ENCODE results near the gene PEX10. TPM values are rescaled to one million over a fixed set of nuclear protein-coding genes. Genes with fewer than 3 reads are reported as not detected.
"Not testable (repeated sequence)": the region's sequence is repeated elsewhere in the genome, so short reads cannot be mapped to it uniquely, and the experiment has no call there.

Gene PEX10
- total RNA-seq, 2 donors from 2014 or later: 18.1 to 26.5 TPM

DNA sequence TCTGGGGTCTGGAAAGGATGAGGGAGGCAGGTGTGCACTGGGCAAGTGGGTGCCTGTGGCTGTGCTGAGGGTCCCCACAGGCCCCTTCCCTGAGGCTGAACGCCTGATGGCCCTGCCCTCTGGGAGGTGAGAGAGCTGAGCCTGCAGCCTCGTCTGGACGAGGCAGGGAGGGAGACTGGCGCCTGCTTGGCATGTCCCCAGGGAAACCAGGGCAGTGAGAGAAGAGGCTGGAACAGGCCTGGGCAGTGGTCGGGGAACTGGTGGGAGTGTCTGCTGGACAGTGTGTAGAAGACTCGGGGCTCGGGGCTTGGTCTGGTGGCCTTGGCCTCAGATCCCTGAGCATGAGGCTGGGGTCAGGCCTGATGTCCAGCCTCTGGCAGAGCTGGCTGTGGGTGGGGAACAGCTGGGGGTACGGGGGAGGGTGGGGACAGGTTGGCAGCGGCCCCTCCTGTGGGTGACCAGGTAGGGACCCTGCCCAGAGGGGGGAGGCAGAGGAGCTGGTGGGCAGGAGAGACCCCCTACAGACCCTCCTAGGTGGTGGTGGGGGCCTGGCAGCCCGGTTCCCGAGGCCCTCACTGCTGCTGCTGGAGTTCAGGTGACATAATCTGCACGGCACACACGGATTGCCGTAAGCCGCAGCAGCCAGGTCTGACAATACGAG lies 32.9 kb upstream of the PEX10 start:
- TF ChIP-seq, protein P1, sequence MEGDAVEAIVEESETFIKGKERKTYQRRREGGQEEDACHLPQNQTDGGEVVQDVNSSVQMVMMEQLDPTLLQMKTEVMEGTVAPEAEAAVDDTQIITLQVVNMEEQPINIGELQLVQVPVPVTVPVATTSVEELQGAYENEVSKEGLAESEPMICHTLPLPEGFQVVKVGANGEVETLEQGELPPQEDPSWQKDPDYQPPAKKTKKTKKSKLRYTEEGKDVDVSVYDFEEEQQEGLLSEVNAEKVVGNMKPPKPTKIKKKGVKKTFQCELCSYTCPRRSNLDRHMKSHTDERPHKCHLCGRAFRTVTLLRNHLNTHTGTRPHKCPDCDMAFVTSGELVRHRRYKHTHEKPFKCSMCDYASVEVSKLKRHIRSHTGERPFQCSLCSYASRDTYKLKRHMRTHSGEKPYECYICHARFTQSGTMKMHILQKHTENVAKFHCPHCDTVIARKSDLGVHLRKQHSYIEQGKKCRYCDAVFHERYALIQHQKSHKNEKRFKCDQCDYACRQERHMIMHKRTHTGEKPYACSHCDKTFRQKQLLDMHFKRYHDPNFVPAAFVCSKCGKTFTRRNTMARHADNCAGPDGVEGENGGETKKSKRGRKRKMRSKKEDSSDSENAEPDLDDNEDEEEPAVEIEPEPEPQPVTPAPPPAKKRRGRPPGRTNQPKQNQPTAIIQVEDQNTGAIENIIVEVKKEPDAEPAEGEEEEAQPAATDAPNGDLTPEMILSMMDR (IDR thresholded peaks at IDR 0.05): no peak
- TF ChIP-seq POLR2A (IDR thresholded peaks at IDR 0.05): no peak
- DNase-seq: no peak
- intact Hi-C loops (cut with DNase I): no loop called here
- WGBS, 2 donors: 0 to 37% methylated on average over 1 to 15 of the region's 16 CpGs
- no peaks in the 10 kb centered on the region for H3K9me3 ChIP-seq
- H3K27me3 ChIP-seq: no peaks in the 10 kb centered on the region
- no peak overlapping the region for H3K4me3 ChIP-seq
- no peak overlapping the region for H3K27ac ChIP-seq
- H3K4me1 ChIP-seq: no peaks in the 10 kb centered on the region
- no peak for ATAC-seq
- no peaks in the 10 kb centered on the region for H3K36me3 ChIP-seq (replicated peaks in 1 of 2; ENCODE audit: insufficient read depth in 1 of 2, low read depth in 2 of 2)

DNA sequence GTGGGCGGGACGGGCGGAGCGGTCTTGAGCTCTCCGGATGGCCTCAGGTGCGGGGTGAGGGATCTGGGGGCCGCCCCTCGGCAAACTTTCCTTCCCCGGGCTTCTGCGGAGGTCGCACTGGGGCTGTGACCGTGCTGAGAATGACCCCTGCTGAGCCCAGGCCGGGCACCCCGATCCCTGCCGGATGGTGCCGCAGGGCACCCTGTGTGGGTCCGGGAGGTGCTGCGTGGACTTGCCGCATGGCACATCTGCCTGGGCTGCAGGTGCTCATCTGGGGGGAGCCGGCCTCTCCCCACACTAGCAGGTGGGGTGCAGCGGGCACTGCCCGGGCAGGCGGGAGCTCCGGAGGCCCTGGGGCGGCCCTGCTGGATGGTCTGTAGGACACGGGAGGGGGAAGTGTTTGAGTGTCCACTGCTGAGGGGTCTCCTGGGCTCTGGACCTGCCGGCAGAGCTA lies 31.8 kb upstream of the PEX10 start:
- Histone ChIP-seq H3K9me3 (no peaks in the 10 kb centered on the region), H3K27me3 (no peaks in the 10 kb centered on the region), H3K4me3 (no peak overlapping the region), H3K27ac (no peak overlapping the region), H3K36me3 (replicated peaks in 1 of 2; ENCODE audit: insufficient read depth in 1 of 2, low read depth in 2 of 2) (no peaks in the 10 kb centered on the region), H3K4me1 (no peaks in the 10 kb centered on the region)
- ATAC-seq (no peak), DNase-seq (no peak)
- intact Hi-C loops (cut with DNase I): no loop called here
- WGBS, 2 donors: 17 to 22% methylated on average over 1 to 27 of the region's 27 CpGs
- TF ChIP-seq POLR2A (IDR thresholded peaks at IDR 0.05): no peak

DNA sequence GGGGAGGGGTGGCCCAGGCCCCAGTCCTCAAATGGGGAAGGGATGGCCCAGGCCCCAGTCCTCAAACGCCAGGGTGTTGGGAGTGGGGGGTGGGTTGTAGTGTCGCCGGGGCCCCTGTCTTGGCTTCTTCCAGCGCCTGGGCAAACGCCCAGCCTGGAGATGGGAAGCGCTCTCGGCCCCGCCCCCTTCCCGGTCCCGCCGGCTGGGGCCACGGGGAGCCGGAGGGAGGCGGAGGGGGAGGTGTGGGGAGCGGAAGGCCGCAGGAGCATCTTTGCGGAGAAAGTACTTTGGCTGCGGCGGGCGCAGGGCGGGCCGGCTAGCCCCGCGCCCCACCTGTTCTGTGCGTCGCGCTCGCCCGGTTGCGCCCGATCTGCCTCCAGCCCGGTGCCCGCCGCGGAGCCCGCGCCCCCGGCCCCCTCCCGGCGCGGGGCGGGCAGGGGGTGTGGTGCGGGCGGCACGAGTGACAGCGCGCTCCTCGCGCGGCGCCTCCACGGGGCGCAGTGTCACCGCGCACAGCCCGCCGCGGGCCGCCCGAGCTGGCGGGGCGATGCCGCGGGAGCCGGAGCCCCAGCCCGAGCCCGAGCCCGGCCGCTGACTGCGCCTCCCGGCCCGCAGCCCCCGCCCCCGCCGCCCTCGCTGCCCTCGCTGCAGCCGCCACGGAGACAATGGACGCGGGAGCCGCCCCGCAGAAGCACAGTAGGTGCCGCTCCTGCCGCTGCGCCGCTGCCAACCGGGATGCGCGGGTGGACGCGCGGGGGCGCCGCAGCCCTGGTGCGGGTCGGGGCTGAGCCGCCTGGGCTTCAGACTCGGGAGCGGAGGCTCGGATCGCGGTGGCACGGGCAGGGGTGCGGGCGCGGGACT lies 31.1 kb upstream of the PEX10 start:
- H3K4me3 ChIP-seq: no peak overlapping the region
- DNase-seq (no peak), ATAC-seq (no peak)
- H3K36me3 ChIP-seq (replicated peaks in 1 of 2; ENCODE audit: insufficient read depth in 1 of 2, low read depth in 2 of 2): no peaks in the 10 kb centered on the region
- H3K9me3 ChIP-seq: no peaks in the 10 kb centered on the region
- no peaks in the 10 kb centered on the region for H3K27me3 ChIP-seq
- H3K4me1 ChIP-seq: no peaks in the 10 kb centered on the region
- 0 to 1% methylated on average over 3 to 74 of the region's 107 CpGs for WGBS, 2 donors
- intact Hi-C loops (cut with DNase I): no loop called here
- TF ChIP-seq, protein P1 (IDR thresholded peaks at IDR 0.05): peak in 1 of 7 experiments; percentile 17
- TF ChIP-seq POLR2A (IDR thresholded peaks at IDR 0.05): no peak
- H3K27ac ChIP-seq: no peak overlapping the region

DNA sequence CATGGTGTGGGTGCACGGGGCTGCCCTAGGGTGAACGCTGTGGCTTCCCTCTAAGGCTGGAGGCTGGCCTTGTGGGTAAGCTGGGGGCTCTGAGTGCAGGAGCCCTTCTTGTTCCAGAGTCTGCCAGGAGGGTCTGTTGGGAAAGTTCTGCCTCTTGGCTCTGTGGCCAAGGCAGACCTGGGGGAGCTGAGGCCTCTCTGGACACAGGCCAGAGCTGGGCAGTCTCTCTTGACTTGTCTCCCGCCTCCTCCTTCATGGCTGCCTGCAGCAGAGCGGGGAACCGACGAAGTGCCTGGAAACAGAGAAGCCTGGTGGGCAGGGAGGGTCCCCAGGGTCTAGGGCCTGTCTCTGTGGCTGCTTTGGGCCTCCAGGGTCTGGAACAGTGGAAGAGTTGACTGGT lies 30.3 kb upstream of the PEX10 start:
- ATAC-seq (no peak), DNase-seq (no peak)
- Histone ChIP-seq H3K9me3 (no peaks in the 10 kb centered on the region), H3K4me3 (no peak overlapping the region), H3K4me1 (no peaks in the 10 kb centered on the region), H3K27me3 (no peaks in the 10 kb centered on the region), H3K27ac (no peak overlapping the region), H3K36me3 (replicated peaks in 1 of 2; ENCODE audit: insufficient read depth in 1 of 2, low read depth in 2 of 2) (no peaks in the 10 kb centered on the region)
- intact Hi-C loops (cut with DNase I): no loop called here
- WGBS, 2 donors: 39 to 57% methylated on average over 3 to 6 of the region's 6 CpGs
- TF ChIP-seq, protein P1 (IDR thresholded peaks at IDR 0.05): no peak
- no peak for TF ChIP-seq POLR2A (IDR thresholded peaks at IDR 0.05)

DNA sequence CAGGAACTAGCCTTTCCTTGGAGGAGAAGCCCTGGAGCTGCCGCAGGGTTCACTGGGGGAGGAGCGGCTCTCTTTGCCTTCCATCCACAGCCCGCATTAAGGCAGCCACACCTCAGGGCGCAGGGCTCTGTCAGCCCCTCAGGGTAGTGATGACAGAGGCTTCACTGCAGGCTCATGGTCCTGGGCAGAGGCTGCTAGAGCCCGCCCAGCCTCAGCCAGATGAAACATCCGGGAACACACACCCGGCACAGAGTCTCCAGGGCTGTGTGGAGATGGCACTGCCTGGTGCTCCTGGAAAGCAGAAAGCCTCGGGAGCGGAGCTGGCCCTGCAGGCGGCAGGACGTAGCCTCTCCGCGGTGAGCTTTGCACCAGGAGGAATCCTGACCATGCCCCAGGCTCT lies 29.4 kb upstream of the PEX10 start:
- Histone ChIP-seq H3K36me3 (replicated peaks in 1 of 2; ENCODE audit: insufficient read depth in 1 of 2, low read depth in 2 of 2) (no peaks in the 10 kb centered on the region), H3K9me3 (no peaks in the 10 kb centered on the region), H3K27ac (no peak overlapping the region), H3K4me3 (no peak overlapping the region), H3K27me3 (no peaks in the 10 kb centered on the region), H3K4me1 (no peaks in the 10 kb centered on the region)
- ATAC-seq (no peak), DNase-seq (no peak)
- TF ChIP-seq, protein P1 (IDR thresholded peaks at IDR 0.05): no peak
- no peak for TF ChIP-seq POLR2A (IDR thresholded peaks at IDR 0.05)
- WGBS, 2 donors: 44 to 49% methylated on average over 9 to 12 of the region's 13 CpGs
- intact Hi-C loops (cut with DNase I): no loop called here

DNA sequence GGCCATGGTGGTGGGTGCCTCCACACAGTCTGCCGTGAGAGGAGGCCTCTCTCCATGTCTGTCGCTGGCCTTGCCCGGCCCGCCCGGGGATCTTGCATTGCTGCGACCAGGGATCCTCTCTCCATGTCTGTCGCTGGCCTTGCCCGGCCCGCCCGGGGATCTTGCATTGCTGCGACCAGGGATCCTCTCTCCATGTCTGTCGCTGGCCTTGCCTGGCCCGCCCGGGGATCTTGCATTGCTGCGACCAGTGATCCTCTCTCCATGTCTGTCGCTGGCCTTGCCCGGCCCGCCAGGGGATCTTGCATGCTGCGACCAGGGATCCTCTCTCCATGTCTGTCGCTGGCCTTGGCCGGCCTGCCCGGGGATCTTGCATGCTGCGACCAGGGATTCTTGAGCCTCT lies 28.0 kb upstream of the PEX10 start:
- DNase-seq; H3K4me1 ChIP-seq; ATAC-seq; H3K27me3 ChIP-seq; H3K36me3 ChIP-seq (replicated peaks in 1 of 2; ENCODE audit: insufficient read depth in 1 of 2, low read depth in 2 of 2); H3K27ac ChIP-seq; intact Hi-C loops (cut with DNase I); H3K9me3 ChIP-seq; H3K4me3 ChIP-seq: not testable (repeated sequence)
- whole genome bisulfite sequencing, 2 donors: 70 to 92% methylated on average over 22 to 23 of the region's 23 CpGs
